Ovary (tissue), 9 donors: ENCODE results near the gene DENND2A. TPM values are rescaled to one million over a fixed set of nuclear protein-coding genes. Genes with fewer than 3 reads are reported as not detected.

Experiments used
- DNase-seq, 5 donors: peaks; one replicate each; pipeline ENCODE4 v3.0.0-alpha.2; 2019 to 2020
- H3K27ac ChIP-seq, 2 donors: fragments of 200-600 bp; one replicate each; pipeline versions ENCODE4 v1.5.1 to v1.8.0; 2019 to 2022
- H3K27me3 ChIP-seq: fragments of 200-600 bp; one replicate; pipeline ENCODE4 v1.8.0; 2022
- H3K36me3 ChIP-seq: fragments of 200-600 bp; sonication (generic); one replicate; pipeline ENCODE4 v1.5.1; 2019
- H3K4me1 ChIP-seq: one replicate; pipeline ENCODE4 v1.8.1; 2013; ENCODE audit warnings: mild to moderate bottlenecking, moderate library complexity; ENCODE audit not compliant: insufficient read depth
- H3K4me3 ChIP-seq: fragments of 200-600 bp; sonication (generic); one replicate; pipeline ENCODE4 v1.5.1; 2017
- H3K9me3 ChIP-seq, 2 donors: fragments of 200-600 bp in 1 of 2; sonication (generic) in 1 of 2; one replicate each; pipeline versions ENCODE4 v1.5.1 to v1.8.1; 2013 to 2019; ENCODE audit warnings: mild to moderate bottlenecking in 1 of 2, moderate library complexity in 1 of 2
- EP300 ChIP-seq: sonication (generic); formaldehyde crosslinking; IDR thresholded peaks from one replicate; pipeline ENCODE4 v1.6.1; 2017; ENCODE audit warnings: antibody characterized with exemption
- POLR2A ChIP-seq: fragments of 450-650 bp; IDR thresholded peaks from one replicate; pipeline ENCODE4 v1.6.1; 2017; ENCODE audit warnings: antibody characterized with exemption, mild to moderate bottlenecking, moderate library complexity
- WGBS, 3 donors: extraction: QIAGEN DNeasy Blood & Tissue Kit in 1 of 3; methylation state at CpG; one replicate each; pipeline versions ENCODE4 v1.1.5 to v1.1.7; 2013 to 2017; 5-methylcytosine and 5-hydroxymethylcytosine counted together
- intact Hi-C, 4 donors: fragments of 100-400 bp; cut with DNase I; formaldehyde crosslinking; loops; one replicate each; pipeline versions ENCODE4 v1.11.0 to v1.15.1; 2022 to 2023
- polyA plus RNA-seq, 2 donors: library from polyadenylated mRNA; stranded (reverse); fragments of 200-250 nt in 1 of 2; fragments of 350-450 nt in 1 of 2; fragmentation: Illumina TruSeq in 1 of 2; extraction: RNeasy Lipid Tissue Mini Kit (QIAGEN cat#74804) in 1 of 2; gene quantifications; one replicate each; pipeline ENCODE4 v1.2.3, GENCODE V29; 2013 to 2014
- total RNA-seq, 7 donors: library from RNA; depleted of rRNA in 2 of 7; stranded (reverse); fragments of >200 nt in 2 of 7; fragmentation: NEBNext Ultra II Directional in 3 of 7; extraction: Animal tissue kit (Norgen Biotek cat#: 25700) in 3 of 7; gene quantifications; one replicate each; pipeline versions ENCODE4 v1.1.0 to v1.2.4, GENCODE V29; 2016 to 2023
- TF ChIP-seq, protein P1 (sequence below), 3 donors: fragments of 450-650 bp in 2 of 3; fragments of 200-600 bp in 1 of 3; IDR thresholded peaks; one replicate each; pipeline versions ENCODE4 v1.5.1 to v1.8.0; 2016 to 2022; ENCODE audit warnings: antibody characterized with exemption in 3 of 3, mild to moderate bottlenecking in 1 of 3
- donor health status: DM: no; HTN: no; CAD: no; lungs with moderate emphysema.
- donor health status: DM: no; HTN: no; CAD: no.
- donor health status: Bipolar disorder and iron deficiency.
- donor health status: DM: yes; HTN: yes; CAD: no.
- donor health status: DM: no; HTN: no; CAD: no.
- donor health status: DM: yes; HTN: yes; CAD: no.

DENND2A gene
- total and polyA plus RNA-seq, 9 donors: 9.8 to 61.8 (median 36.1) TPM

DNA sequence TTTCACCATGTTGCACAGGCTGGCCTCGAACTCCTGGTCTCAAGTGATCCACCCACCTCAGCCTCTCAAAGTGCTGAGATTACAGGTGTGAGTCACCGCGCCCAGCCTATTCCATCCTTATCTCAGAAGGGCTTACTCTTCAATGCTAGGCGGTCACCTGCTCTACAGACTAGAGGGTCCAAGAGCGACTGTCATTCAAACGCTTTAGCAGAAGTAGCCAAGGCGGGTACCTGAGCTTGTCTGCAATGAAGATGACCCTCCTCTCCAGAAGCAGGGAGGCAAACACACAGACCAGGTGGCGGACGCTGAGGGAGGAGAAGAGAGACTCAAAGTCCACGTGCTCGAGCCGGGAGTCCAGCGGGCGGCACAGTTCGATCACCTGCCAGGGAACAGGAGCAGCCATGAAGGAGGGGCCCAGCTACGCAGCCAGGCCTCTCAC is 96.2 kb downstream of the DENND2A start:
- Histone ChIP-seq H3K9me3 (no peaks in the 10 kb centered on the region), H3K4me1 (peaks cover 12% of the 10 kb centered on the region), H3K4me3 (no peak overlapping the region), H3K36me3 (no peaks in the 10 kb centered on the region), H3K27ac (no peak overlapping the region), H3K27me3 (no peaks in the 10 kb centered on the region)
- intact Hi-C loops: no loop called here
- no peak for DNase-seq
- 93 to 96% (median 94%) methylated on average over 16 of the region's 16 CpGs for WGBS, 3 donors
- no peak for TF ChIP-seq EP300
- no peak for TF ChIP-seq POLR2A
- TF ChIP-seq, protein P1, sequence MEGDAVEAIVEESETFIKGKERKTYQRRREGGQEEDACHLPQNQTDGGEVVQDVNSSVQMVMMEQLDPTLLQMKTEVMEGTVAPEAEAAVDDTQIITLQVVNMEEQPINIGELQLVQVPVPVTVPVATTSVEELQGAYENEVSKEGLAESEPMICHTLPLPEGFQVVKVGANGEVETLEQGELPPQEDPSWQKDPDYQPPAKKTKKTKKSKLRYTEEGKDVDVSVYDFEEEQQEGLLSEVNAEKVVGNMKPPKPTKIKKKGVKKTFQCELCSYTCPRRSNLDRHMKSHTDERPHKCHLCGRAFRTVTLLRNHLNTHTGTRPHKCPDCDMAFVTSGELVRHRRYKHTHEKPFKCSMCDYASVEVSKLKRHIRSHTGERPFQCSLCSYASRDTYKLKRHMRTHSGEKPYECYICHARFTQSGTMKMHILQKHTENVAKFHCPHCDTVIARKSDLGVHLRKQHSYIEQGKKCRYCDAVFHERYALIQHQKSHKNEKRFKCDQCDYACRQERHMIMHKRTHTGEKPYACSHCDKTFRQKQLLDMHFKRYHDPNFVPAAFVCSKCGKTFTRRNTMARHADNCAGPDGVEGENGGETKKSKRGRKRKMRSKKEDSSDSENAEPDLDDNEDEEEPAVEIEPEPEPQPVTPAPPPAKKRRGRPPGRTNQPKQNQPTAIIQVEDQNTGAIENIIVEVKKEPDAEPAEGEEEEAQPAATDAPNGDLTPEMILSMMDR (IDR thresholded peaks at IDR 0.05): no peak

DNA sequence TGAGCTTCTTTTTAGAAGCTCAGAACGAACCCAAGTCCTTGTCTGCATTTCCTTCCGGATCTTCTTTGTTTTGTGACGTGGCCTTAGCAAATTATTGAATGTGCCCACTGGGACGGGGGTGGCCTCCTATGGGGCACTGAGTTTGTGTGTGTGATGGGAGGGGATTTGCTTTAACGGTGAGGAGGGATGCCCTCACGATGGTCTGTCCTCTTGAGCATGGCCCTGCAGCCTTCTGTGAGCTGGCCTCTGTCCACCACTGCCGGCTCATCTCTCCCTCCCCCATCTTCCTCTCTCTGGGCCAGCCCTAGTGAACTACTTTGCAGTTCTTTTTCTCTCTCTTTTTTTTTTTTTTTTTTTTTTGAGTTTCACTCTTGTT is 98.4 kb downstream of the DENND2A start:
- WGBS, 3 donors: 4 to 8% (median 5%) methylated on average over 7 of the region's 7 CpGs
- Histone ChIP-seq H3K27me3 (no peaks in the 10 kb centered on the region), H3K4me3 (no peak overlapping the region), H3K4me1 (peaks cover 12% of the 10 kb centered on the region), H3K27ac (peak overlapping the region; percentile 44 to 71), H3K36me3 (no peaks in the 10 kb centered on the region), H3K9me3 (no peaks in the 10 kb centered on the region)
- TF ChIP-seq POLR2A (no peak), EP300 (no peak)
- TF ChIP-seq, protein P1 (IDR thresholded peaks at IDR 0.05): no peak
- intact Hi-C loops: no loop called here
- DNase-seq: peak; percentile 73 to 81 (median 75)

DNA sequence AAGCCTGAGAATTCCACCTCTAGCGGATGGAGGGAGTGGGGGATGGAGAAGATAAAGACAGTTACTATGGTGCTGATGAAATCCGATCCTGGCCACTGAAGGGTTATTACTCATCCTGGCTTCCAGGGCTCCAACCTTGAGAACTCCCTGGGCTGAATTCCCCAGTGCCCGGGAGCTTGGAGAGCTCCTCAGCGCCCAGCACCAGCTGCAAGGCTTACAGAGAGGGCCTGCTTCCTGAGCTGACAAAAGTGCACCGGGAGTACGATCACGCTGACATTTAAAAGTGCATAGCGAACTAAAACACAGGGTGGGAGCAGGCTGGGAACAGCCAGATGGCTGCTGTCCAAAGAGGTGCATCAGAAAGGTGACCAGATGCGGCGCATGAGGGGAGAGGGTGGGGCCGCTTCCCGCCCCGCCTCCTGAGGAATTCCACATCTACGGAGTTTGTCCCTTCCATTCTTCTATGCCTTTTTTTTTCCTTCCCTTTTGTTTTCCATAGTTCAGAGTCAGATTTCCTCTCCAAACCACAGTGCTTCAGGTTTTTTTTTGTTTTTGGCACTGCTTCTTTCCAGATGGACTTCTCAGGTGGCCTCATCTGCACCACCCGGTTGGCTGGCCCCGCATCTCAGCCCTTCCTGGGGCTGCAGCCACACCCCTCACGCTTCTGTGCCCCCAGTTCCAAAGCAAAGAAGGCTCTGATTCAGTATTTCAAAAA is 98.9 kb downstream of the DENND2A start:
- Histone ChIP-seq H3K36me3 (no peaks in the 10 kb centered on the region), H3K9me3 (no peaks in the 10 kb centered on the region), H3K4me1 (peaks cover 12% of the 10 kb centered on the region), H3K4me3 (no peak overlapping the region), H3K27ac (peak overlapping the region; percentile 44 to 71), H3K27me3 (no peaks in the 10 kb centered on the region)
- WGBS, 3 donors: 2 to 8% (median 2%) methylated on average over 17 of the region's 17 CpGs
- peak; percentile 80 to 90 (median 85) for DNase-seq
- TF ChIP-seq, protein P1 (IDR thresholded peaks at IDR 0.05): no peak
- no peak for TF ChIP-seq POLR2A
- TF ChIP-seq EP300: no peak
- intact Hi-C loops: no loop called here

DNA sequence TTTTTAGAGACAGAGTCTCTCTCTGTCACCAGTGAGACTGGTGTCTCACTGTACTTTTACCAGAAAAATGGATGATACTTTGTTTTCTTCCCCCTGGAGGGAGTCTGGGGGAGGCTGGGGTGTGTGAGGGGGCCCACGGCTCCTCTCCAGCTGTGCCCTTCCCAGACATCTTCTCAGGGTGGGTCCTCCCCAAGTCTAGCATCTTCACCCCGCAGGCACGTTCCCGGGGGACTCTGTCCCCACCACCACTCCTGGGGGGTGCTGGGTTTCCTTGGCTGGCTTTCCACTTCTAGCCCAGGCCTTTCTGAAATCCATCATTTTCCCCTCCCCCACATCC is 99.5 kb downstream of the DENND2A start:
- Histone ChIP-seq H3K27me3 (no peaks in the 10 kb centered on the region), H3K9me3 (no peaks in the 10 kb centered on the region), H3K36me3 (no peaks in the 10 kb centered on the region), H3K4me1 (peaks cover 12% of the 10 kb centered on the region), H3K4me3 (no peak overlapping the region), H3K27ac (peak overlapping the region in 1 of 2 donors; percentile 71)
- WGBS, 3 donors: 9 to 26% (median 11%) methylated on average over 4 of the region's 4 CpGs
- intact Hi-C loops: no loop called here
- TF ChIP-seq EP300: no peak
- no peak for TF ChIP-seq POLR2A
- TF ChIP-seq, protein P1 (IDR thresholded peaks at IDR 0.05): no peak
- peak in 1 of 5 donors; percentile 57 for DNase-seq
